Activated naive CD8-positive, alpha-beta T cell treated with anti-CD3 and anti-CD28 coated beads, Interleukin-2, amount 10 ng/mL, durations not matched to agents 7 days and 5 days (primary cell): ENCODE data around the gene SLC13A2. TPM values are rescaled to one million over a fixed set of nuclear protein-coding genes. Genes with fewer than 3 reads are reported as not detected.

ENCODE experiments used
- total RNA-seq, 2 experiments: library from RNA; stranded (reverse); gene quantifications; one replicate each; pipeline ENCODE4 v1.2.3, GENCODE V29; 2021

The SLC13A2 gene
- total RNA-seq, 2 experiments from 2014 or later, result not detected

Other genes with a start within 250 kb of the SLC13A2 start
- 10 to 100 TPM; 18.8 to 20.9 TPM for gene TMEM97, start 154.4 kb upstream of the SLC13A2 start, total RNA-seq
- gene IFT20, start 138.2 kb upstream of the SLC13A2 start, total RNA-seq, result 10 to 100 TPM; 24.6 to 28.9 TPM
- 10 to 100 TPM; 18.7 to 20.3 TPM for gene TNFAIP1, start 137.9 kb upstream of the SLC13A2 start, total RNA-seq
- 10 to 100 TPM; 51.5 to 54.5 TPM for gene POLDIP2, start 116.1 kb upstream of the SLC13A2 start, total RNA-seq
- gene SEBOX, start 108.4 kb upstream of the SLC13A2 start, total RNA-seq, result not detected
- gene VTN, start 103.3 kb upstream of the SLC13A2 start, total RNA-seq, result under 1 TPM in 1 of 2 experiments, not detected in 1; 0.28 TPM
- gene SARM1, start 102.0 kb upstream of the SLC13A2 start, total RNA-seq, result 10 to 100 TPM; 25.6 to 25.8 TPM
- 1 to 10 TPM; 3.0 to 3.6 TPM for gene SLC46A1, start 67.4 kb upstream of the SLC13A2 start, total RNA-seq
- gene FOXN1, start 32.7 kb downstream of the SLC13A2 start, total RNA-seq, result not detected
- gene UNC119, start 79.0 kb downstream of the SLC13A2 start, total RNA-seq, result 10 to 100 TPM; 54.9 to 57.8 TPM
- 10 to 100 TPM; 60.5 to 63.1 TPM for gene PIGS, start 97.9 kb downstream of the SLC13A2 start, total RNA-seq
- 100 to 1,000 TPM; 142 to 154 TPM for gene ALDOC, start 103.3 kb downstream of the SLC13A2 start, total RNA-seq
- gene SPAG5, start 125.4 kb downstream of the SLC13A2 start, total RNA-seq, result 100 to 1,000 TPM; 109 to 118 TPM
- 10 to 100 TPM; 20.7 to 24.9 TPM for gene RSKR, start 140.5 kb downstream of the SLC13A2 start, total RNA-seq
- gene BLTP2, start 171.5 kb downstream of the SLC13A2 start, total RNA-seq, result 100 to 1,000 TPM; 144 to 157 TPM
- gene SDF2, start 188.3 kb downstream of the SLC13A2 start, total RNA-seq, result 10 to 100 TPM; 47.3 to 50.1 TPM
- gene SUPT6H, start 188.6 kb downstream of the SLC13A2 start, total RNA-seq, result 10 to 100 TPM; 81.4 to 87.1 TPM
- gene PROCA1, start 238.2 kb downstream of the SLC13A2 start, total RNA-seq, result 10 to 100 TPM; 12.0 to 12.1 TPM
- 1 to 10 TPM; 7.3 to 8.2 TPM for gene RAB34, start 244.2 kb downstream of the SLC13A2 start, total RNA-seq
- gene RPL23A, start 246.3 kb downstream of the SLC13A2 start, total RNA-seq, result 1,000 to 10,000 TPM; 2,286 to 2,290 TPM